Cerebellar cortex (tissue), 1 donor: ENCODE measurements around the gene CHD8.
"Not testable (repeated sequence)": the region's sequence is repeated elsewhere in the genome, so short reads cannot be mapped to it uniquely, and the experiment has no call there.

Experiments
- DNase-seq: peaks from one replicate; pipeline ENCODE4 v3.0.0-alpha.2; 2015; ENCODE audit warnings: low spot score

CHD8 gene

GRCh38 chr14:21372814-21373213 is 83.1 kb downstream of the CHD8 start:
- DNase-seq = not testable (repeated sequence)

- no peak for DNase-seq
These were observed 85.8 kb downstream of the CHD8 start for GRCh38 chr14:21369949-21370679.

- no peak for DNase-seq
These were observed 88.3 kb downstream of the CHD8 start for GRCh38 chr14:21367582-21368144.

GRCh38 chr14:21356511-21356910 is 99.4 kb downstream of the CHD8 start:
- DNase-seq = no peak

GRCh38 chr14:21352587-21352986 is 103.3 kb downstream of the CHD8 start:
- DNase-seq = no peak

GRCh38 chr14:21350539-21350938 is 105.4 kb downstream of the CHD8 start:
- no peak for DNase-seq

GRCh38 chr14:21347201-21347600 is 108.7 kb downstream of the CHD8 start:
- DNase-seq = no peak

- no peak for DNase-seq
These were observed 109.3 kb downstream of the CHD8 start for GRCh38 chr14:21346532-21347135.

GRCh38 chr14:21343035-21343794 is 112.7 kb downstream of the CHD8 start:
- DNase-seq = no peak
